GDM1 (cell line): Measurements from ENCODE around the gene ABCF1.
A peak's percentile ranks its signal among the peaks of the same experiment; 100 is the strongest.

Experiments used
- DNase-seq: peaks from one replicate; lab custom pipeline; 2025; lab: John Stamatoyannopoulos, UW

Gene ABCF1

DNA sequence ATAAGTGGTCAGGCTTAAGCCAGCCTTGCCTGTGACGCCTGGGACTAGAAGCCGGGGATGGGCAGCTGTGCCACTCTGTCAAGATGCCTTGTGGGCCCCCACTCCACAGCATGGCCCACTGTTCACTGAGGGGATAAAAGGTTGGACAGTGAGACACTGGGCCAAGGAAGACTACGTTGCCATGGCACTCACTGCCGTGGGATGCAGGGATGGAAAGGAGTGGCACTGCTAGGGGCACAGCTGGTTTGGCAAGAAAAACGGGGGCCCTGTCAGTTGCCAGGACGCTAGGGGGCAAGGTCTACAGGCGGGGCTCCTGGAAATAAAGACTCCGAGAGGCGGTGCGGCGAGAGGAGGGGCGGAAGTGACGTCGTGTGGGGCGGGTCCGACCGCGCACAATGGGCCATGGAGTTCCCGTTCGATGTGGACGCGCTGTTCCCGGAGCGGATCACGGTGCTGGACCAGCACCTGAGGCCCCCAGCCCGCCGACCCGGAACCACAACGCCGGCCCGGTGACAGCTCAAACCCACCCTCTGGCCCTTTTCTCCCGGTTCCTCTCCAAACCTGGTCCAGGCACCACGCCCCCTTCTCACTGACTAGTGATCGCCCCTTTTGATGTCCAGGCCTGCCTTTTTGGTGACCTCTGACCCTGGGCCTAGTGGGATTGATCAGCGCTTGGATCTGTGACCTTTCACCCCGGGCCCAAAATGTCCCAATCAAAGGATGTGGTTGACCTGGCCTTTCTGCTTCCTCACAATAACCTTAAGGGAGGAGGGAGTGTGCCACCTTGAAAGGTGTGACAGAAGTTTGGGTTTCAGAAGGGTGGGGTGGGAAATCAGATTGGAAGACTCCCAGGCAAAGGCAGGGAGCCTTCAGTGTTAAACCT is 55.5 kb downstream of the ABCF1 start, which contains the start of gene ATAT1:
TSS of gene ATAT1 (plus strand) at position 391 of the 883 bp plus-strand sequence.
- peak; percentile 68 for DNase-seq

DNA sequence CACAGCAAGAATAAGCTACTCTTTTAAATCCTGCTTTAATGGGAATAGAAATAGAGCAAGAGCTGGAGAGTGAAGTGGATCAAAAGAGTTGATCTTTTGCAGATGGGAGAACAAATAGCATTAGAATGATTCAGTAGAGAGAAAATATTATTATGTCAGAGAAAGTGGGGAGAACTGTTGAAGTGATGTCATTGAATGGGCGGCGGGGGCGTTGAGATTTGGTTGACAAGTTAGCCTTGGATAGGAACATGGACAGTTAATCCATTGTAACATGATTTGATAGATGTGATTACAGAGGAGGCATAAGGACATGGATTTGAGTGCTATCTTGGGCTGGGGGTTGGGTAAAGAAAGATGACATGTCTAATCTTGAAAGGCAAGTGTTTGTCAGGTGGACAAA is 64.6 kb downstream of the ABCF1 start:
- no peak for DNase-seq

GRCh38 chr6:30640481-30640880 is 69.2 kb downstream of the ABCF1 start:
- DNase-seq: no peak

GRCh38 chr6:30641048-30641447 is 69.8 kb downstream of the ABCF1 start:
- DNase-seq: peak; percentile 74
